WTC11 (cell line): Measurements from ENCODE around the gene WDR73.

Source experiments
- ETV6 ChIP-seq: sonication (generic); formaldehyde crosslinking; IDR thresholded peaks from 2 replicates; pipeline ENCODE4 v1.8.1; 2022; ENCODE audit warnings: mild to moderate bottlenecking, missing genetic modification reagents
- TF ChIP-seq, protein P1 (sequence below): fragments of 200-600 bp; IDR thresholded peaks from 2 replicates; pipeline ENCODE4 v1.8.0; 2022; ENCODE audit warnings: antibody characterized with exemption
- TF ChIP-seq, protein P2 (sequence below): sonication (generic); formaldehyde crosslinking; IDR thresholded peaks from 2 replicates; pipeline ENCODE4 v1.8.0; 2022; ENCODE audit warnings: mild to moderate bottlenecking, missing genetic modification reagents

DNA sequence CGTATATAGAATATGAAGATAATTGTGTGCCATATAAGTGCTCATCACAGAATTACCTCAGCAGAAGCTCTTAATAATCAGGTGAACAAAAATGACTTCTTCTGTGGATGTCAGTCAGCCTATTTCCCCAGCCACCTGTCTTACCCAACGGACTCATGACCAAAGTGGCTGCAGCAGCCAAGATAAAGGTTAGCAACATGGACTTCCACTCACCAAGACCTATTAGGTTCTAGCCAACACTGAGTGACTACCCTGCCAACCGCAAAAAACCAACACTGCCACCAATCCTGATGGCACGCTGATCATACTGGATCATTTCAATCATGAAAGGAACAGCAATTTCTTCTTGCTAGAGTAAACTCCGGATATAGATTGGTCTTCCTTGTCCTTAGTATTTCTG lies 49.7 kb upstream of the WDR73 start:
- TF ChIP-seq, protein P1, sequence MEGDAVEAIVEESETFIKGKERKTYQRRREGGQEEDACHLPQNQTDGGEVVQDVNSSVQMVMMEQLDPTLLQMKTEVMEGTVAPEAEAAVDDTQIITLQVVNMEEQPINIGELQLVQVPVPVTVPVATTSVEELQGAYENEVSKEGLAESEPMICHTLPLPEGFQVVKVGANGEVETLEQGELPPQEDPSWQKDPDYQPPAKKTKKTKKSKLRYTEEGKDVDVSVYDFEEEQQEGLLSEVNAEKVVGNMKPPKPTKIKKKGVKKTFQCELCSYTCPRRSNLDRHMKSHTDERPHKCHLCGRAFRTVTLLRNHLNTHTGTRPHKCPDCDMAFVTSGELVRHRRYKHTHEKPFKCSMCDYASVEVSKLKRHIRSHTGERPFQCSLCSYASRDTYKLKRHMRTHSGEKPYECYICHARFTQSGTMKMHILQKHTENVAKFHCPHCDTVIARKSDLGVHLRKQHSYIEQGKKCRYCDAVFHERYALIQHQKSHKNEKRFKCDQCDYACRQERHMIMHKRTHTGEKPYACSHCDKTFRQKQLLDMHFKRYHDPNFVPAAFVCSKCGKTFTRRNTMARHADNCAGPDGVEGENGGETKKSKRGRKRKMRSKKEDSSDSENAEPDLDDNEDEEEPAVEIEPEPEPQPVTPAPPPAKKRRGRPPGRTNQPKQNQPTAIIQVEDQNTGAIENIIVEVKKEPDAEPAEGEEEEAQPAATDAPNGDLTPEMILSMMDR = no peak
- TF ChIP-seq, protein P2, sequence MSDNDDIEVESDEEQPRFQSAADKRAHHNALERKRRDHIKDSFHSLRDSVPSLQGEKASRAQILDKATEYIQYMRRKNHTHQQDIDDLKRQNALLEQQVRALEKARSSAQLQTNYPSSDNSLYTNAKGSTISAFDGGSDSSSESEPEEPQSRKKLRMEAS (CRISPR knock-in tag) = no peak
- no peak for TF ChIP-seq ETV6 (CRISPR knock-in tag)
